ENCODE results near the gene EEFSEC. TPM values are rescaled to one million over a fixed set of nuclear protein-coding genes. Genes with fewer than 3 reads are reported as not detected.

EEFSEC gene
- total RNA-seq, result 12.2 to 20.8 TPM (median 12.5 TPM) in 3 replicates
- long read RNA-seq, transcript EEFSEC-201 (7 exons, 2,232 nt), result major isoform, 52 of 67 reads
- long read RNA-seq, partial matches to known transcripts, result 2 of 67 reads
- long read RNA-seq, other reads (novel, unspliced or antisense), result 13 of 67 reads

- peaks cover 14% of the 10 kb centered on the region for H3K9me3 Mint-ChIP-seq (ENCODE audit: low read depth)
- H3K36me3 Mint-ChIP-seq (ENCODE audit: low read depth), result peaks cover 19% of the 10 kb centered on the region
- no peaks in the 10 kb centered on the region for H3K27me3 Mint-ChIP-seq (ENCODE audit: low read depth)
- peaks cover 12% of the 10 kb centered on the region for H3K4me1 Mint-ChIP-seq (ENCODE audit: low read depth)
- no peak for DNase-seq (ENCODE audit: low spot score)
- peak within 1 kb of the TSS; percentile 88 for H3K4me3 Mint-ChIP-seq (ENCODE audit: unreplicated experiment)
- peak; percentile 18 for TF ChIP-seq CTCF (IDR thresholded peaks at IDR 0.05)
- peak within 1 kb of the TSS; percentile 81 for H3K27ac Mint-ChIP-seq (ENCODE audit: unreplicated experiment)
Observed at GRCh38 chr3:128153156-128154041, at the start of gene EEFSEC. EEFSEC (plus strand) TSS chr3:128153481; CDS start chr3:128153508, 27 bp downstream.

GRCh38 chr3:128107834-128108233 lies 45.4 kb upstream of the EEFSEC start:
- Mint-ChIP-seq H3K27me3 (ENCODE audit: low read depth) (no peaks in the 10 kb centered on the region), H3K4me3 (ENCODE audit: unreplicated experiment) (no peak overlapping the region), H3K9me3 (ENCODE audit: low read depth) (no peaks in the 10 kb centered on the region), H3K27ac (ENCODE audit: unreplicated experiment) (no peak overlapping the region), H3K36me3 (ENCODE audit: low read depth) (peaks cover 10% of the 10 kb centered on the region), H3K4me1 (ENCODE audit: low read depth) (peaks cover 26% of the 10 kb centered on the region)
- no peak for TF ChIP-seq CTCF (IDR thresholded peaks at IDR 0.05)
- no peak for DNase-seq (ENCODE audit: low spot score)

- no peak overlapping the region for H3K4me3 Mint-ChIP-seq (ENCODE audit: unreplicated experiment)
- peaks cover 9% of the 10 kb centered on the region for H3K36me3 Mint-ChIP-seq (ENCODE audit: low read depth)
- no peak for TF ChIP-seq CTCF (IDR thresholded peaks at IDR 0.05)
- H3K4me1 Mint-ChIP-seq (ENCODE audit: low read depth), result peaks cover 31% of the 10 kb centered on the region
- H3K9me3 Mint-ChIP-seq (ENCODE audit: low read depth), result no peaks in the 10 kb centered on the region
- H3K27me3 Mint-ChIP-seq (ENCODE audit: low read depth), result no peaks in the 10 kb centered on the region
- H3K27ac Mint-ChIP-seq (ENCODE audit: unreplicated experiment), result no peak overlapping the region
- no peak for DNase-seq (ENCODE audit: low spot score)
Observed at GRCh38 chr3:128111147-128111546, 42.1 kb upstream of the EEFSEC start.

- peak; percentile 43 for TF ChIP-seq CTCF (IDR thresholded peaks at IDR 0.05)
- no peak for DNase-seq (ENCODE audit: low spot score)
- Mint-ChIP-seq H3K27me3 (ENCODE audit: low read depth) (no peaks in the 10 kb centered on the region), H3K27ac (ENCODE audit: unreplicated experiment) (peak overlapping the region; percentile 85), H3K4me1 (ENCODE audit: low read depth) (peaks cover 29% of the 10 kb centered on the region), H3K36me3 (ENCODE audit: low read depth) (peaks cover 9% of the 10 kb centered on the region), H3K4me3 (ENCODE audit: unreplicated experiment) (no peak overlapping the region), H3K9me3 (ENCODE audit: low read depth) (no peaks in the 10 kb centered on the region)
Observed at GRCh38 chr3:128112357-128112968, 40.8 kb upstream of the EEFSEC start.

All from chondrocyte (in vitro differentiated cells).